GM18502 (cell line): ENCODE data around the gene SERF1B.
"Not testable (repeated sequence)": the region's sequence is repeated elsewhere in the genome, so short reads cannot be mapped to it uniquely, and the experiment has no call there.

Experiments
- ATAC-seq: cut with Tn5 transposase; IDR thresholded peaks from one replicate; pipeline ENCODE4 v1.9.1; 2021; ENCODE audit warnings: mild to moderate bottlenecking; ENCODE audit not compliant: unreplicated experiment, poor library complexity

Gene SERF1B

GRCh38 chr5:70025106-70025844 lies at the start of gene SERF1B:
TSS of gene SERF1B (plus strand) at chr5:70025251. CDS start at chr5:70025452, 201 bp downstream.
- ATAC-seq = peak; percentile 92

- ATAC-seq = not testable (repeated sequence)
Measured at GRCh38 chr5:69991713-69992112, 33.3 kb upstream of the SERF1B start.

GRCh38 chr5:69995535-69995934 lies 29.5 kb upstream of the SERF1B start:
- not testable (repeated sequence) for ATAC-seq

- not testable (repeated sequence) for ATAC-seq
Measured at GRCh38 chr5:70020660-70021059, 4.4 kb upstream of the SERF1B start.

GRCh38 chr5:70025845-70026145 lies 744 bp downstream of the SERF1B start:
- peak; percentile 24 for ATAC-seq

GRCh38 chr5:70031204-70031603 lies 6.2 kb downstream of the SERF1B start:
- not testable (repeated sequence) for ATAC-seq

GRCh38 chr5:70041411-70041810 lies 16.4 kb downstream of the SERF1B start:
- not testable (repeated sequence) for ATAC-seq

GRCh38 chr5:70049790-70050142 lies 24.7 kb downstream of the SERF1B start:
- peak; percentile 55 for ATAC-seq

GRCh38 chr5:70056289-70056942 lies 31.4 kb downstream of the SERF1B start:
- ATAC-seq = not testable (repeated sequence)

GRCh38 chr5:70057140-70057539 lies 32.1 kb downstream of the SERF1B start:
- ATAC-seq = not testable (repeated sequence)

- ATAC-seq = not testable (repeated sequence)
Measured at GRCh38 chr5:70077632-70078031, 52.6 kb downstream of the SERF1B start.

- ATAC-seq = not testable (repeated sequence)
Measured at GRCh38 chr5:70088907-70089464, 63.9 kb downstream of the SERF1B start.

GRCh38 chr5:70091776-70092175 lies 66.7 kb downstream of the SERF1B start:
- ATAC-seq = not testable (repeated sequence)
